ENCODE data around the gene RALB. TPM values are rescaled to one million over a fixed set of nuclear protein-coding genes. Genes with fewer than 3 reads are reported as not detected.

The RALB gene
- total RNA-seq: 55.8 and 56.0 TPM in 2 replicates

GRCh38 chr2:120252225-120253020, at the start of gene RALB:
RALB (plus strand) TSS chr2:120252852; CDS start chr2:120278665, 25,813 bp downstream.
- peak within 1 kb of the TSS; percentile 91 for H3K4me3 ChIP-seq (ENCODE audit: low read depth, low read length)
- DNase-seq (ENCODE audit: low read depth): no peak
- TF ChIP-seq CTCF (conservative IDR thresholded peaks at IDR 0.05; ENCODE audit: low read depth, low read length): no peak

- H3K4me3 ChIP-seq (ENCODE audit: low read depth, low read length): no peak overlapping the region
- no peak for DNase-seq (ENCODE audit: low read depth)
Observed at GRCh38 chr2:120203251-120204021, 49.2 kb upstream of the RALB start.

DNA sequence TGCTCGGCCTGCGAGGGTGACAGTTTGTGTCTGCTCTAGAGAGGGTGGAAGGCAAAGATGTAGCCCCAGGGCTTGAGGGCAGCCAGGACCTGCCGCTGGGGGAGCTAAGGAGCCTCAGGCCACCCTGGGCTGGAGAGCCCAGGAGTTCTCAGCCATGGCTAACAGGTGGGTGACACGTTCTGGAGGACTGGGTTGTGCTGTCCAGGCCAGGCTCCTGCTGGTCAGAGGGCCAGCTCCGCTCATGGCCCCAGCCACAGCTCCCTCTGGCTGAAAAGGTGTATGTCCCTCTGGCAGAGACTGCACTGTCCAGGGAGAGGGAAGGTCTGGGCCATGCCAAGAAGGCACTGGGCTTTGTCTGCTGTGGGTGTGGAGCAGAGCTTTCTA, 48.6 kb upstream of the RALB start:
- TF ChIP-seq CTCF (conservative IDR thresholded peaks at IDR 0.05; ENCODE audit: low read depth, low read length): no peak
- DNase-seq (ENCODE audit: low read depth): no peak
- H3K4me3 ChIP-seq (ENCODE audit: low read depth, low read length): no peak overlapping the region

More at GRCh38 chr2:120203251-120204021, 49.2 kb upstream of the RALB start:
- TF ChIP-seq CTCF (conservative IDR thresholded peaks at IDR 0.05; ENCODE audit: low read depth, low read length): no peak

GRCh38 chr2:120204417-120204816, 48.2 kb upstream of the RALB start:
- H3K4me3 ChIP-seq (ENCODE audit: low read depth, low read length): no peak overlapping the region
- DNase-seq (ENCODE audit: low read depth): no peak
- TF ChIP-seq CTCF (conservative IDR thresholded peaks at IDR 0.05; ENCODE audit: low read depth, low read length): no peak

- no peak for TF ChIP-seq CTCF (conservative IDR thresholded peaks at IDR 0.05; ENCODE audit: low read depth, low read length)
- DNase-seq (ENCODE audit: low read depth): no peak
- no peak overlapping the region for H3K4me3 ChIP-seq (ENCODE audit: low read depth, low read length)
Observed at GRCh38 chr2:120204945-120205670, 47.5 kb upstream of the RALB start.

- DNase-seq (ENCODE audit: low read depth): no peak
Observed at GRCh38 chr2:120206022-120206581, 46.5 kb upstream of the RALB start.

More at GRCh38 chr2:120206022-120206581, 46.5 kb upstream of the RALB start:
- H3K4me3 ChIP-seq (ENCODE audit: low read depth, low read length): no peak overlapping the region
- peak; percentile 46 for TF ChIP-seq CTCF (conservative IDR thresholded peaks at IDR 0.05; ENCODE audit: low read depth, low read length)
